ELF-1 (cell line): ENCODE measurements around the gene TGFBR3.
A peak's percentile ranks its signal among the peaks of the same experiment; 100 is the strongest.

Experiments
- DNase-seq: peaks from one replicate; pipeline ENCODE4 v3.0.0-alpha.2; 2016; ENCODE audit warnings: low read depth, low spot score

TGFBR3 gene

DNA sequence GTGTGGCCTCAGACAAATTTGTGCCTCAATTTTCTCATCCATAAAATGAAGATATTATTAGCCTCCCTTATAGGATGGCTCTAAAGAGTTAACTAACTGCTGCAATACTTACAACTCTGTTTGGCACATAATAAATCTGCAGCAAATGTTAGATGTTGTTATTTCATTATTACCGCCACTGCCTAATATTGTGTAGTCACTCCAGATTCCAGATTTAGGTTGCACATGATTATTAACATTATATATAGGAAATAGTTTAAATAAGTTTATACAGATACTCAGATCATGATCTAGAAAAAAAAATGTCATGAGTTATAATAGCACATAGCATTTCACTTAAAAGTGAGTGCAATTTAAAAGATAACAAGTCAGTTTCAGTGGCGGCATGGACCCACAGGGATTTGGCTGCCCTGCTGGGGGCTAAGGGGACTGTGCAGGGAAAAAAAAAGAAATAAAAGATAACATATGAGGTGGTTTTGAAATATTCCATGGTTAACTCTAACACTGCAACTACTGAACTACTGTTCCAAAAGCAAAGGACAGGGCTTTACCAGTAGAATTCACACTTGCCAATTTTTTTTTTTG lies 170.4 kb downstream of the TGFBR3 start:
- DNase-seq, result no peak

DNA sequence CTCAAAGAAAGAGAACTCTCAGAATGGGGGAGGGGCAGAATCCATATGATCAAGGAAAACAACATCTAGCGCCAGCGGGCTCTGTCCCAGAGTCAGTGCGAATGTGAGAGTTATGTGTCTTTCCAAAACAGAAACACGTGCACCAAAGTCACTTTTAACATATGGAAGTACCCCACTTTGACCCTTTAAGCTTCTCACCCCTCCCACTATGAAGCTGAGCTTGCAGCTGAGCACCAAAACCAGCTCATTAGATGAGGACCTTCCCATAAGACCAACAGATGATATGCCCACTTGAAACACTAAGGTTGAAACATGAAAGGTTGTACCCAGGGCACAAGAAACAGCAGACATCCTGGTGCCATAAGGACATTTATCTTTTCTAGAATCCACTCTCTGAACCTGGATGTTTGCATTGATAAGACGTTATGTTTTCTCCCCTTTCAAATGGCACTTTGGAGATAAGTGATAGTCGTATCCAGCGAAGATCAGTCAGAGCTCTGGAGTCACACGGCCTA lies 171.0 kb downstream of the TGFBR3 start:
- no peak for DNase-seq

DNA sequence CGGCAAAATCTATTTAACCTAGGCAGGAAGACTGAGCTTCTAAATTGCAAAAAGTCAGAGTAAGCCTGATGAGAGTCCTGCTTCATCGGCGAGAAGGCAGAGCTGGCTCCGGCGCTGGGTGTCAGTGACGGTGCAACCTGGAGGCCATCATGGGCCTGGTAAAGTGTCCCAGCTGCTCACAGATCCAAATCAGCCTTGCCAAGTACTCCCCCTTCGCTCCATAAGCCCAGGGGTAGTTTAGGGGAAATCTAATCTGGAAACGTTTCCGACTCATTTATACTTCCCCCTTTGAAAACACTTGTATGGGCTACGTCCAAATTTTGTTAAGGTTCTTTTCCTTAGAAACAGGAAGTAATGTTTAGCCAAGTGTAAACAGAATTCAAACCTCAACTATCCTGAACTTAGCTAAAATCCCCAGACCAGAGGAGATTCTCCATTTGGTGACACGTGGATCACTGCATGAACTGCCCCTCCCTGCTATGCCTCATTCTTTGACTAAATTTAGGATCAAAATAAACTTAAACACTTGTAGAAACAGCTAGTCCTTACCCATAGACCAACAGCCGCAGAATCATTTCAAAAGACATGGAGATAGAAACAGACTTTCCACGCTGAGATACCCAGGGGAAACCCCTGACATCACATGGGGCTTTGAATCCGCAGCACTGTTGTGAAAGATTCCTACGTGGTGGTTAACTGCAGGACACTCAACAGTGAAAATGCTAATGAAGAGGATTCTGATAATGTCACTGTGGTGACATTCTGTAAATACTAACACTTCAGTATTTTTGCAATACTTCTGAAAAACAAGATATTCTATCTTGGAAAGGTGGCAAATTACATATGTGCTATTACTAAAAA lies 172.7 kb downstream of the TGFBR3 start:
- no peak for DNase-seq

DNA sequence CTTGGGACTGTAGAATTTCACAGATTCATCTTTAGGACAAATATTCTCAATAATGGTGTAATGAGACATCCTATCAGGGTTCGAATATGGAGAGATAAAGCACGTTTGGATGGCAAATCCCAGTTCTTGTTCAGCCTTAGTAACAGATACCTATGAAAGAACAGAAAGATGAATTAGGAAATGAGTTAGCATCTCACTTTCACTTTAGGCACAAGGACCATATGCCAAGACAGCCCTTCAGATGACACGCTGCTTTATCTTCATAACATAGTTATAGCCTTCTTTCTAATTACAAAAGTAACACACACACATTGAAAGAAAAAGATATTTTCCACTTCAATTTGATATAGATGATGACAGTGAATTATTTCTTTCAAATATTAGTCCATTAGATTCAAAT lies 173.6 kb downstream of the TGFBR3 start:
- no peak for DNase-seq

DNA sequence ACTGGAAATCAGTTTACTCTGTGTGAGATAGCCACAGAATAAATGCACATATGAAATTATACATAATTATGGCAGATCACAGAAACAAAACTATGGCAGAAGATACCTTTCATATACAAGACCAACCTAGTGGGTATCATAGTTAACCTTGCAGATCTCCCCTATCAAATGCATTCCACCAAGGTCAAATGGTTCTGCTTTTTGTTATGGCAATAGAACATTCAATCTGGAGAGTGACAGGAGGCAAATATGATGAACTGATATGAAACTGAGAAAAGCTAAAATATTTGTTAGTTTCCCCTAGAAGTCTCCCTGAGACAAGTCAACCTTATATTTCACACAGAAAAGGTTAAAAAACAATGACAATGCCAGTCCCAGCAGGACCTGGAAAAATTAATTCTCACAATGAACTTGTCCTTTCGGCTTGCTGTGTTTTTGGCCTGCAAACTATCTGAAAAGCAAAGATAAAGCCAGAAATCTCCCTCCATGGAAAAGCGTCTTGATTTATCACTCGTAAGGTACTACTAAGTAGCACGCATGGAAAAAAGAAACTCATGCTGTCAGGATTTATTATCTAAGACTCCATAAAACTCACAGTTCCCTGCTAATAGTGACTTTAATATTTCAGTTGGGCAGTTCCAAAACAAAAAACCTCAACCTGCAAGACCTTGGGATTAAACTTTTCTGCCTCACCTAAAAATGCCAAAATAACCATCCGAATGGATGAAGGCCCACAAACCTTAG lies 174.3 kb downstream of the TGFBR3 start:
- no peak for DNase-seq

DNA sequence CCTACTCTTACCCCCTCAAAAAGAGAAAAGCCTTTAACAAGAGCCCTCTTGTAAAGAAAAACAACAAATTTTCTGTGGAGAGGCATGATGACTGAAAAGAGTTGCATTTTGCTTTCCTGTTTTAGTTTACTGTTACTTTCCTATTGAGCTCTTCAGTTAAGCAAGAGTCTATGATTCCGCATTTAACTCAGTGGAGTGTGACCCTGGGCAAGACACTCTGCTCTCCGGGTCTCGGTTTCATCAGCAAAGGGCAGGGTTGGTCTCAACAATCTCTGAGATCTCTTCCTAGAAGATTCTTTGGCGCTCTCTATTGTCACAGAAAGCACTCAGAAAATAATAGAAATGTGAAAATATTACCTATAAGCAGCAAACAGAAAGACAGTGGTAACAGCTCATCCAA lies 175.7 kb downstream of the TGFBR3 start:
- no peak for DNase-seq

DNA sequence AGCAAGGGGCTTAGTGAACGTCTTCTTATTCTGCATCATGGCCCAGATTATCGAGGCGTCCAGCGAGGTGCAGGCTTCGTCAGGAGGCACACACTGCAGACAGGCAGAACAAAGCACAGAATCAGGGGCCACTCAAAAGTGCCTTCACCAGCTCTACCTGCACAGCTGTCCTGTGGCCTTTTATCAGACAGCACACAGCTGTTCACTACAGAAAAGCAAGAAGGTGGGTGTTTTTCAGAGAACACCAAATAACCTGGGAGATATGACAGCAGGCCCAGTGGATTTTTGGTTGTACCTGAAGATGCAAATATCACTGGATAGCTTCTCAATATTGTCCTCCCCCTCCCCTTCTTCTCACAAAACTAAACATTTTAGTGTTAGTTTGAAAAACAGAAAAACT lies 177.3 kb downstream of the TGFBR3 start:
- no peak for DNase-seq

DNA sequence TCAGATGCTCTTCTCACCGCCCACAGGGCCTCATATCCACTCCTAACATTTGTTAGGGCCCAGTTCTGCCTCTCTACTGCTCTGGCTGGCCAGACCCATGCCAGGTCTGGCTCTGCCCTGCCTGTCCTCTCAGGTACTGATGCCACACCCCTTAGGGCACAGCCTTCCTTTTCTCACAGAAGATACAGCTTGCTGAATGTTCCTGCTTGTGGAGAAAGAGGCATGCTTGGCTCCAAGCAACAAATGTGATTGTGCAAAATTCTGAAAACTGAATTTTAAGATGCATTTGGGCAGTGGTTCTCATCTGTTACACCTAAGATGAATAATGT lies 178.1 kb downstream of the TGFBR3 start:
- DNase-seq, result no peak

DNA sequence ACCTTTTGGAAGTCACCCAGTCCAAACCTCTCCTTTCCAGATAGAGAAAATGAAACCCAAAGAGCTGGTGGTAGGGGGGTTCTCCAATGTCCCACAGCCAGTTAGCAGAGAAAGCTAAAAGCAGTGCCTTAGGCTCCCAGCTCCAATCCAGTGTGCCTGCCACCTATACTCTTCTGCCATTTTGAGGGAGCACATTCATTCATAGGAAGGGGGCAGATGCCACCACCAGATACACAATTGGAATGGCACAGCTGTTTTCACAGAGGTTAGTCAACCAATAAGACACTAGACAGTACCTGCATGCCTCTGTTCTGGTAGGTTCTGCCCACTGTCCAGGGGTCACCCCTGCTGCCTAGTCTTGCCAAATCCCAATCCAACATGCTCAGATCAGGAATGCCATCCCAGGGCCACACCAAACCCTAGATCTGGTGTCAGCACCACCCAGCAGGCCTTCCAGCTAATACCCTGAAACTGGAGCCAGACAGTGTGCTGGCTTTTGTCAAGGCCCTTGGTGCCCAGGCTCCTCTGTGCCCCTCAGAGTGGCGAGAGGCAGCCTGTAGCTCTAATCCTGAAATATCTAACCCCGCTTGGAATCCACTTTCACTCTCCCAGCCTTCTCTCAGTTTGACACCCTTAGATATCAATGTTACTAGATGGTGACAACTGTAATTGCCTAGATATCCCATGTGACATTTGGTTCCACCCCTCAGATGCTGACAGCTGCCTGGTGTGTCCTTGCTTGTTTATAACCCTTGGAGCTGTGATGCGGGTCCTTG lies 178.6 kb downstream of the TGFBR3 start:
- DNase-seq, result no peak

DNA sequence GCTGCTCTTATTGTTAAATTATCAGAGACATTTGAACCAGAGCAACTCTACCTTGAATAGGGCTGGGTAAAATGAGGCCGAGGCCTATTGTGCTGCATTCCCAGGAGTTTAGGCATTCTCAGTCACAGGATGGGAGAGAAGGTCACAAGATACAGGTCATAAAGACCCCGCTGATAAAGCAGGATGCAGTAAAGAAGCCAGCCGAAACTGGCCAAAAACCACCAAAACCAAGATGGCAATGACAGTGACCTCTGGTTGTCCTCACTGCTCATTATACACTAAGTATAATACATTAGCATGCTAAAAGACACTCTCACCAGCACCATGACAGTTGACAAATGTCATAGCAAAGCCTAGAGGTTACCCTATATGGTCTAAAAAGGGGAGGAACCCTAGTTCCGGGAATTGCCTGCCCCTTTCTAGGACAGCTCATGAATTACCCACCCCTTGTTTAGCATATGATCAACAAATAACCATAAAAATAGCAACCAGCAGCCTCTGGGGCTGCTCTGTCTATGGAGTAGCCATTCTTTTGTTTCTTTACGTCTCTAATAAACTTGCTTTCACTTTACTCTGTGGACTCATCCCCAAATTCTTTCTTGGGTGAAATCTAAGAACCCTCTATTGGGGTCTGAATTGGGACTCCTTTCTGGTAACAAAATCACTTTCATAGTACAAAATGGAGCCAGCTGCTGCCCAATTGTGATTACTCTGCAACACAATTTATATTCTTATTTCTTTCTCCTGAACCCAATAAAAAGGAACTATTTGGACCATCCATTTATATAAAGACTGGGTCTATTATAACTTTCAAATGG lies 179.6 kb downstream of the TGFBR3 start:
- DNase-seq, result peak; percentile 20

DNA sequence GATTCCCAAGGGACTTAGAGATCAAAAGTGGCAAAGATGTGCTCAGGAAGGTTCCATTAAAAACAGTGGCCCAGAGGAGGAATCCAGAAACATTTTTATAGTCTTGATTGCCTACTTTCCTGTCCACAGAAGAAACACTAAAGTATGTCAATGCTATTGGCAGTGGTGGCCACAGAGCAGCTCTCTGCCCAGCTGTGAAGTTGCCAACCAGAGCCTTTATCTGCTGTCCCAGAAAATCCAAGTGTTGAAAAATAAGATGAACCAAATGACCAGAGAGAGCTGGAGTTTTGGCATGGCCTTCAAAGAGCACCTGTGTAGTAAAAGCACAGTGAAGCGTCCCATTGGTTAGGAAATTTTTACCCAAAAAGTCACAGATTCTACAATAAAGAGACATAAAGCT lies 181.2 kb downstream of the TGFBR3 start:
- no peak for DNase-seq

DNA sequence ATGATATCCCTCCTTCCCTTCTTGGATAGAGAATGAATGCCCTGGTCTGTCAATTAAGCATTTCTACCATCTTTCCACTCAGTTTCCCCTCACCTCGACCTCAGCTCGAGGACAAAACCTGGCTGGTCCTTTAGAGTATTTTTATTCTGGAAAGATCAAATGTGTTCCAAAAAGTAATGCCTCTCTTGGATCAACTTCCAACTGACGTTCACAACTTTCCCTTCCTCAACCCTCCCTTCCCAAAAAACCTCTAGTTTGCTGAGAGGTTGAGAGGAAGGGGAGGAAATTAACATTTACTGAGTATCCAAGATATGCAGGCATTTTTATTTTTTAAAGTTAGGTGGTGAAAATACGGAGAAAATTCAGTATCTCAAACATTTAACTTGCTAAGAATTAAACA lies 182.9 kb downstream of the TGFBR3 start:
- DNase-seq, result no peak

DNA sequence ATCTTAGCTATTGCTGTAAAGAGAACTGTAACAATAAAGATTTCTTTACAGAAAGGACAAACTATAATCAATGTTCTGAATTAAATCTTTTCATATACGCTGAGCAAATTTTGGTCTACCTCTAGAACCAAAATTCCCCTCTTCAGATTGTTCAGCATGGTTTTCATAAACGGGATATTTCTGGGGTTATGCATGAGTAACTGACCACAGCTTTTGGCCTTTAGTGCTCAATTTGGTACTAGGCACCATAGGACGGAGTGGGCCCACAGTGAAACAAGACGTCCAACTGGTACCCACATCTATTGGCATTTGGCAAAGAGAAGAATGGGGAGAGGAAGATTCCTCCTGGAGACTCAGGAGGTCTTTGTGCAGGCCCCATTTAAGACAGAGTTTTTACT lies 184.5 kb downstream of the TGFBR3 start:
- DNase-seq, result no peak

DNA sequence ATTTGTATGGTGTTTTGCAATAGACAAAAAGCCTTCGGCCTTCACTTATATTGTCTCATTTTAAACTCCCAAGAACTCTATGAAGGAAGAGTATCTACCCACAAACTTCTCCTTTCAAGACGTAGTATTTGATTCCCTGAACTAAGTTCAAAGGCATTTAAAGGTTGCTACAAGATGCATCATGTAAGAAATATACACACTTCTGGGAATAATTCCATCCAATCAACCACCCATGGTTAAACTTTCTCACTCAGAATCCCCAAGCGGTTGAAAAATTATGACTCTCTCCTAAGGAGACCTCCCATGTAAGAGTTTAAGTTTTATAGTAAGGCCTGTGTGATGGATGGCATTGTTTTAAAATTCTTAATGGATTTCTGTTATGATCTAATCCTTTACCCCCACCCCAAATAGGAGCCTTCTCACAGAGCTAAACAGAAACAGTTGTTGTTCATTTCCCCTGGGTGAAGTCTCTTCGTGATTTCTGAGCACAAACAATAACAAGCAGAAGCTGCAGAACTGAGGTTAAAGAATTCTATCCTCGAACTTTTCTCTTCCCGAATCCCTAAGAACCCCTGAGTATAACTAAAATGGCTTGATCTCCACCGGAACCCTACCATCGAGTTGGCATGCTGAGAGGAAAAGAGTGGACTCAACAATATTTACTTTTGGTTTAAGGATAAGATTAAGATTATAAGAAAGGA lies 185.0 kb downstream of the TGFBR3 start:
- DNase-seq, result no peak

DNA sequence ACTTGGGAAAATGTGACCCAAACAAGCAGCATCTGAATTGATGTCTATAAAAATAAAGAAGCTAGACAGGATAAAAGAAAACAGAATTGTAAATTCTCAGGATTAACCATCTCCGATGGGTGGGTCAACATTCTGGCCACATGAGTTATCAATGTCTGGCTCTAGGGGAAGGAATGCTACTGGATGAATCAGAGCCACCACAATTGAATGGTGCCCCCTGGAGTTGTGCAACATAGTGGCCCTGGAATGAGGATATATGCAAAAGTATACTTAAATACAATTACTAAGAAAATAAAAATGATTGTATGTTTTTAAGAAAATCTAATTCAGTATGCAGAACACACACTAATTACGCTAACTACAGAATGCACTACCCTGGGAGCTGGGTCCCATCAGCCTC lies 185.6 kb downstream of the TGFBR3 start:
- DNase-seq, result no peak

DNA sequence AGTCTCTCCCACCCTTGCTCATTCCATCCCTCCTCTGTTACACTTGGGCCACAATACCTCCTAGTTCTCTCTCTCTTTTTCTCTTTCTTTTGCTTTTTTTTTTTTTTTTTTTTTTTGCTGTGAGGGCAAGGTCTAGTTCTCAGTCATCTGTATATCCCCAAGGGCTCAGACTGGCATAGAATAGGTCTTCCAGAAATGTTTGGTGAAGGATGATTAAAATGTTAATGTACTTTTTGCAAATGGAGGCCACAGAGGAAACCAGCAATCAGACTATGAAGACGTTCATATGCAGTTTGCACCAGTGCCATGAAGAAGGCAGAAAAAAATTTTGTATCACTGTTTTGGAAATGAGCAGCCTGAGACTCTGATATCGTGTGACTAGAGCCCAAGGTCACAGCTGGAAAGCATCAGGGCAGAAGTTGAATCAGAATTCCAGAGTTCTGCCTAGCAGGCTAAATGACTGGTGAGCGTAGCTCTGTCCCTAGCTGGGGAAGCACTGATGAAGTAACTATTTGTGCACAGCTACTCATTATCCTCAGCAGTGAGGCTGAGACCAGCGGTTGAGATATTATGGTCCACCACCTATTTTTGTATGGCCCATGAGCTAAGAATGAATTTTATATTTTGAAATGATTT lies 186.5 kb downstream of the TGFBR3 start:
- no peak for DNase-seq

DNA sequence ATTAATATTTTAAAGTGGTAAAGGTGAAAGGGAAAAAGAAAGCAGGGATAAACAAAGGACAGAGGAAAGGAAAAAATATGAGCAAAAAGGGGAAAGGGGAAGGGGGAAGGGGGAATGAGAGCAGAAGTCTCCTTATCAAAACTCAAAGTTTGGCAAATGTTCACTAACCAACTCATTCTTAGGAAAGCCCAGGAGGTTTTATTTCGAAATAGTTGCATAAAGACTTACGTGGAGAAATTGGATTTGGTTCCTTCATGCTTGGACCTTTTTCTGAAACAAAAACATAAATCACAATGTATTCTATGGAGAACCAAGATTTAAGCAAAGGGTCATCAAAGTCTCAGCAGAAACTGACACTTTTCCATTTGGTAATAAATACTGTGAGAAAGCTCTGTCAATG lies 188.1 kb downstream of the TGFBR3 start:
- no peak for DNase-seq

DNA sequence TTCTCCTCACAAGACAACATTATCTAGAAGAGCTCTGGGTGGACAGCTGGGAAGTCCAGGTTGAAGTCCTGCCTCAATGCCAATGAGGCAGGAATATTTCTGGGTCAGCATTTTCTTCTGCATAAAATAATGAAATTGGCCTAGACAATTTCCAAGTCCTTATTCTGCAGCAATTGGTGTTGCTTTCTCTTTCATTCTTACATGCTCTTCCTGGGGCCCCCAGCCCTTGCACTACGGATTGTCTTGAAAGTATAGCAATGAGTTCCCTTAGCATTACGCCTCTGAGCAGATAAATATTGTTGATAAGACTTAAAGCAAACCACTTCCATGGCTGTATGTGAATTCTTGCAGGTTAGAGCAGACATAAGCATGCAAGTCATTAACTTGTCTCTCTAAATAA lies 188.5 kb downstream of the TGFBR3 start:
- no peak for DNase-seq

DNA sequence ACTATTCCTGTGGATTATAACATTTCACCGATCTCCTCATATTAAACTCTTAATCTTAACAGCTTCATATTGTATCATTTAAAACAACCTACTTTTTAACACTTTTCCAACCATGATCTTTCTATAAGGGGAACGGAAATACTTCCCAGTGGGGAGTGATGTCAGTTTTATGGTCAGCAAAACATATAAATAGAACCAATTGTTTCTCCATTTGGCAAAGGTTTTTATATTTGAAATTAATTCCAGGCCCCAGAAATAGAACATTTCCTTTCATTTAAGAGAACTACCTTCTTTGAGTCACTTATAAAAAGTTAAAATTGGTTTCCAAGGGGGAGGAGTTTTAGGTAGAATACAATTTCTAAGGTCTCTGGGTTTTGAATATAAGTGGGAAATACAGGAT lies 189.6 kb downstream of the TGFBR3 start:
- DNase-seq, result no peak

DNA sequence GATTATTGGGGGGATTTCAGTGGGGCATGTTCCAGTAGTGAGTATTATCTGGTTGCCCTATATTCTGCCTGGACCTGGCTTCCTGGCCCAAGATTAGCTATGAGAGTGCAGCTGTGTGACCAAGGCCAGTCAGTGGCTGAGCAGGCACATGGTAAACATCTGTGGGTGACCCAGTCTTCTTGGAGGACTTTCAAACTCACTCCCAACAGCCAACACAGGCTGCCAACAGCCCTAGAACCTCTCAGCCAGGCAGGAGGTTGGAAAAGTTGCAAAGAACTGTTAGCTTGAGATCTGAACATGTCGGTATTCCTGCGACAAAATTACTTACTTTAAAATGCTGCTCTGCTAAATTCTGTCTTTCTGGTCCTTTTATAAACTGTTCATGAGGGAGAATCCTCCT lies 192.4 kb downstream of the TGFBR3 start:
- no peak for DNase-seq
